Germinal center (tissue), 1 donor: ENCODE data around the gene UBE2I.
A peak's percentile ranks its signal among the peaks of the same experiment; 100 is the strongest.
"Not testable (repeated sequence)": the region's sequence is repeated elsewhere in the genome, so short reads cannot be mapped to it uniquely, and the experiment has no call there.

Experiments used
- DNase-seq: peaks from one replicate; pipeline ENCODE4 v3.0.0; 2012; ENCODE audit warnings: mixed read lengths, low spot score

Gene UBE2I

DNA sequence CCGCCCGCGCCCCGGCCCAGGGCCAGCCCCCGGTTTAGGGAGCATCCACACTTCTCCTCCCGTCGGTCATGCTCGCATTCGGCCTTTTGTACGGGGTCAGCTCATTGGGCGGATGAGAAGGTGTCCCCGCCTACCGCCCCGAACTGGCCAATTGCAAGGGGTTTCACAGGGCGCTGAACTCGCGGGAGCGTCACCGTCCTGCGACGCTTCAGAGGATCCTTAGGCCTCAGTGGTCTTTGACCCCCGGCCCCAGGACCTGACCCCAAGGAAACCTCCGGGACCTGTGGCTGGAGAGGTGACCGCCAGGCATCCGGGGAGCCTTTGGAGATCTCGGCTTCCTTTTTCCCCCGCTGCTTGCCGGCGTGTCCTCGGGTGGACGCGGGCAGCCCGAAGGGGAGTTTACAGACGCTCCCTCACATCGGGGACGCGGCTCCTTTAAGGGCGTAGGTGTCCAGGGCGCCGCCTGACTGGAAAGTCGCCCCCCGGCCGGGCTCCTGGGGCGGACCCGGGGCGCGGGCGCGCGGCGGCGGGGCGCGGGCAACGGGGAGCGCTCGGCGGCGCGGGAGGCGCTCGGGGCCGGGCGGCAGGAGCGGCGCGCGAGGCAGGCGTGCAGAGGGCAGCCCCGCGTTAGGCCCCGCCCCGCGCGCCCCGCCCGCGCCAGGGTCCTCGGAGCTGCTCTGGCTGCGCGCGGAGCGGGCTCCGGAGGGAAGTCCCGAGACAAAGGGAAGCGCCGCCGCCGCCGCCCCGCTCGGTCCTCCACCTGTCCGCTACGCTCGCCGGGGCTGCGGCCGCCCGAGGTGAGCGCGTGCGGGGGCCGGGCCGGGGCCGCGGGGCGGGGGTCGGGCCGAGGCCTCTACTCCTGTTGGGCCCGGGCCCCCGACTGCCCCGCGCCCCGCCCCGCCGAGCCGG lies at the start of gene UBE2I:
Gene UBE2I (plus strand): TSS at position 660 of the 909 bp plus-strand sequence. CDS start 4,395 bp downstream, outside the sequence.
- peak; percentile 95 for DNase-seq

DNA sequence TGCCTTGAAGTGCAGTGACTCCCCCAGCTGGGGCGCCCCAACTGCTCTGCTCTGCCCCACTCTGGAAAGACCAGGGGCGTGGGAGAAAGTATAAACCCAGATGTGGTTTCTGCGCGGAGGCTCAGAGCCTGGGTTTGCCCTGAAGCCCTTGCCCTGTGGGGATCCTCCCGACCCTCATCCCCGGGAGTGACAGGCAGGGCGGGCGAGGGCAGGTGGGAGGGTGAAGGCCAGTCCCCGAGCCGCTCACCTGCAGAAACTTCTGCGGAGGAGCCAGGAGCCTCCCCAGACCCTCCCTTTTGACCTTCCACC lies 49.7 kb upstream of the UBE2I start:
- DNase-seq = no peak

DNA sequence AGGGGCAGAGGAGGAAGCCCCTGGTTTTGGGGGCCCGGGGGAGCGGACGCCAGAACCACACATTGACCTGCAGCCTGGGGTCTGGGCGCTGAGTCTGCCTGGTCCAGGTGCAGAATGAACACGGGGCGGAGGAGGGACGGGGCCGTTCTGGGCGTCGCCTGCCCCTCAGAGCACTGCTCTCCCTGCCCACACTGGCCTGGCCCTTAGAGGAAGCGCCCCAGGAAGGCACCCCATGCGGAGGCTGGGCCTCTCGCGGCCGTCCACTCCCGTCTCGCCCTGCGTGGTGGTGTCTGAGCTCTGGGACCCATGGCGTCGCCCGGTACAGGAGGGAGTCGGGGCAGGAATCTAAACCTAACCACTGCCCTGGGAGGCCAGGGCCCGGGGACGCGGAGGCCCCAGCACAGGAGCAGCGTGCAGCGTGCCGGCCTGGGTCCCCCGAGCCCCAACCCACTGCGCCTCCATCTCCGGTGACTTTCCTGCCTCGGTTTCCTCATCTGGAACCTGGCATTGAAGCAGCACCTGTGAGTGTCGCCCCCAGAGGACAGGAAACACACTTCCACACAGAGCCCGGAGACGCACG lies 49.2 kb upstream of the UBE2I start:
- DNase-seq = no peak

DNA sequence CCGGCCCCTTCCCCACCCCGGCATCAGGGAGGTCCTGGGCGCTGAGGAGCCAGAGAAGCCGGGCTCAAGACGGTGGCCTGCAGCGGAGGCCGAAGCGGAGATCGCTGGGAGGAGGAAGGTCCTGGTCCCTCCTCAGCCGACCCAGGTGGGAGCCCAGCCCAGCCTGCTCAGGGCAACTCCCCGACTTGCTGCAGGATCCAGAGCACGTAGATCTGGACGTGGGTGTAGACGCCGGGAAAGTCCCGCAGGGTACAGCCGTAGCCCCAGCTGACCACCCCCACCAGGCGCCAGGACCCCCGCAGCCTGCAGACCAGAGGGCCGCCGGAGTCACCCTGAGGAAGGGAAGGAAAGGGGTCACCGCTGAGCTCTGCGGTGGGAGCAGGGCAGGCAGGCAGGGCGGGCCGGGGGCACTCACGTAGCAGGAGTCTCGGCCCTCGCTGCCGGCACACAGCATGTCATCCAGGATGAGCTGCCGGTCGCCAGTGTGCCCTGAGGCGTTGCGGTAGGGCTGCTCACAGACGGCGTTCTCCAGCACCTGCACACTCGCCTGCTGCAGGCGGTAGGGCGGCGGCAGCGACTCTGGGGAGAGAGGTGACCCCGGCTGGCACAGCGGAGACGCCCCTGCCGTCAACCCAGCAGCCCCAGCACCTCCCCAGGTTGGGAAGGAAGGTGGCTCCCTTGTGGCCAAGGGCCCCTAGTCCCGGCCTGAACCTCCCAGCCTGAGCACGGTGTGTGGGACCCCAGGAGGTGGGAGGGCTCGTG lies 48.1 kb upstream of the UBE2I start:
- no peak for DNase-seq

DNA sequence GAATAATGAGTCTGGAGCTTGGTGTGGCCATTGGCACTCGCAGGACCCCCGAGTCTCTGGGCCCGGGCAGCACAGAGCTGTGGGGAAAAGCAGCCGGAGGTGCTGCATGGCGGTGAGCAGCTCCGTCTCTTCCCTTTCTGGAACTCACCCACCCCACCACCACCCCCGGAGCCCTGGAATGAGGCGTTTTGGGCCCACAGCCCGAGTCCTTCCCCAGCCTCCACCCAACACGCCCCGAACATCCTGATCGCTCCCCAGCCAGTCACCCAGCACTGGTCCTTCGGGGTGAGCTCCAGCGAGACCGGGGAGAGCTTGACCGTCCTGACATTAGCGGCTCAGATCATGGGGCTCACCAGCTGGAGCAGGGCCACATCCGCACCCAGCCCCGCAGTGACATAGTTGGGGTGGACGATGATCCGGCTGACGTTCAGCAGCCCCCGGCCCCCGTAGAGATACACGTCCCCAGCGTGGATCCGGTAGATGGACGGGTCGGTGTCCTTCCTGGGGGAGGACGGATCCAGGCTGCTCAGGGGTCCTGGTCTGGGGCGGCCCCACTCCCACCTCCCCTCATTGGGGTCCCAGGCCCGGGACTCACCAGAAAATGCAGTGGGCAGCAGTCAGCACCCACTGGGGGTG lies 47.1 kb upstream of the UBE2I start:
- DNase-seq = no peak

DNA sequence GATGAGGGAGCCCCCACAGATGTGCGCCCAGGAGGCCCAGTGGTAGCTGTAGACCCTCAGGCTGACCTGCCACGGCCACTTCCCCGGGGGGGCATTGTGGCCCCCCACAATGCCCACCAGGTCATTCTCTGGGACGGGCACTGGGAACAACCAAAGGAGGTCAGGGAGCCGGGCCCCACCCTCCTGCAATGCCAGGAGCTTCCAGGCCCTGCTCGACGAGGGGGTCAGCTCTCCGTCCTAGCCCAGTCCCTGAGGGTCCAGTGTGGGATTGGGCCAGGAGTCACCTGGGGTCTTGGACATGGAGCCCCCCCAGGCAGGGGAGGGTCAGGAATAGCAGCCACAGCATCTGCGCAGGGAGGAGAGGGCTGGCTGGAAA lies 46.6 kb upstream of the UBE2I start:
- DNase-seq = no peak

DNA sequence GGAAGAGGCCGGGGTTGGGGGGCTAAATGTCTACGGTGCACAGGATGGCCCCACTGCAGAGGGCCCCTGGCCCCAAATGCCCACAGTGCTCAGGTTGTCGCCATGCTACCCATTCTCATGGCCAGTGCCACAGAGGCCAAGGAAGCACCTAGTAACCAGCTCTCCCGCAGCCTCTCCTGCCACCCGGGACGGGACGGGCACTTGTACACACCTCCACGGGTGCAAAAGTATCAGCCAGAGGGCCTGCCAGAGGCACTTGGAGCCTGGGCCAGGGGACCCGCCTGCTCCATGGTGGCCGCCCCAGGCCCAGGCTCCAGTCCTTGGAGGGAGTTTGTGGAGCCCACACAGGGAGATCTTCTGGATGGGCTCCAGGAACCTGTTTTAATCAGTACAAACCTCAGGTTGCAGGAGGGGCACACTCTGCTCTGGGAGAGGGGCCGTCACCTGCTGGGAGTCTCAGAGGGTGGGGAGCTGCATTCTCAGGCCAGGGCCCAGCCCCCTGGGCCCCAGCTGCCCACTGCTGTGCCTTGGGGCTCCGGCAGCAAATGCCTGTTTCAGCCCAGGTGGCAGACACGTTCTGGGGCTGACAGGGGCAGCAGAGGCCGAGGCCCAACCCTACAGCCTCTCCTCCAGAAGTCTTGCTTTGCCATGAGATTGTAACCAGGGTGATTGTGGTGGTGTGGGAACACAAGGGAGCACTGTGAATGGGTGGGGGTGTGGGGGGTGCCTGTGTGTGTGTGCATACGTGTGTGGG lies 45.7 kb upstream of the UBE2I start:
- no peak for DNase-seq

DNA sequence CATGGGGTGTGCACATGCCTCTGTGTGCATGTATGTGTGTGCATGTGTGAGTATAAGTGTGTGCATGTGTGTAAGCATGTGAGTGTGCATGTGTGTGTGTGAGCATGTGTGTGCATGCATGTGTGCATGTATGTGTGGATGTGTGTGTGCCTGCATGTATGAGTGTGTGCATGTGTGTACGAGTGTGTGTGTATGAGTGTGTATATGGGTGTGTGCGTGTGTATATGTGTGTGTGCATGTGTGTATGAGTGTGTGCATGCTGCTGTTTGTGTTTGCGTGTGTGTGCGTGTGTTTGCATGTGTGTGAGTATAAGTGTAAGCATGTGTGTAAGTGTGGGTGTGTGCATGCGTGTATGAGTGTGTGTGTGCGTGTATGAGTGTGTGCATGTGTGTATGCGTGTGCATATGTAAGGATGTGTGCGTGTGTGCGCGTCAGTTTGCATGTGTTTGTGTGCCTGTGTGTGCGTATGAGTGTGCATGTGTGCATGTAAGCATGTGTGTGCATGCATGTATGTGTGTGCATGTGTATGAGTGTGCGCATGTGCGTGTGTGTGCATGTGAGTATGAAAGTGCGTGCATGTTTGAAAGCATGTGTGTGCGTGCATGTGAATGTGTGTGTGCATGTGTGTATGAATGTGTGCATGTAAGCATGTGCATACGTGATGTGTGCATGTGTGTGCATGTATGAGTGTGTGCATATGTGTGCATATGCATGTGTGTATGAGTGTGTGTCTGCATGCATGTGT lies 44.9 kb upstream of the UBE2I start:
- DNase-seq = no peak

DNA sequence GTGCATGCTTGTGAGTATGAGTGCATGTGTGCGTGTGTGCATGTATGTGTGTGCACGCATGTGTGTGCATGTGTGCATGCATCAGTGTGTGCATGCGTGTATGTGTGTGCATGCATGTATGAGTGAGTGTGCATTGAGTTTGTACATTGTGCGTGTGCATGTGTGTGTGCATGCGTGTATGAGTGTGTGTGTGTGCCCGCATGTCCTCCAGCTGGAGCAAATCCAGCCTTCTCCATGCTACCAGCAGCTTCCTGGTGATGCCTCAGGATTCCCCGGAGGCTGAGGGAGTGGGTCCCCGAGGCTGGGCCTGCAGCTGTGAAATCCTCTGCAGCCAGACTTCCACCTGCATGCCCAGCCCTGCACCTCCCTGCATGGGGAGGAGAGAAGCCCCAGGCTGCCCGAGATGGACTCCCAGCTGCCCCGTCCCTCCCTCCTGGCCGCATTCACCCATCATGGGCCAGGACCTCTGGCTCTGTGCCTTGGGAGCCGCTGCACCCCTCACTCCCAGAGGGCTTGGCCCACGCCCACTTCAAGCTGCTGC lies 44.3 kb upstream of the UBE2I start:
- no peak for DNase-seq

DNA sequence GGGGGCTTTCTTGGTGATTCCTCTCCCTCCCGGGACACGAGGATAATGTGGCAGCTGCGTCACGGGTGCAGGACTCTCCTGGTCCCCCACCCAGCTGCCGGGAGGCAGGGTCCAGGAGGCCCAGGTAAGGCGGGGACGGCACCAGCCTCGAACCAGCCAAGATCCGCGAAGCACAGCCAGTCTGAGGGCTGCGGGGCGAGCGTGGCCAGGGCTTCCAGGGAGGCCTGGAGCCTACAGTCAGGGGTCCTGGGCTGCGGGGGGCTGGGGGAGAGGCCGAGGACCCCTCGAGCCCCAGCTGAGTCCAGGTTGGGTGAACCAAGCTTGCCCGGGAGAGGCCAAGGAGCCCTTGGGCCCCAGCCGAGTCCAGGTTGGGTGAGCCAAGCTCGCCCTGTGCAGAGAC lies 43.6 kb upstream of the UBE2I start:
- no peak for DNase-seq

DNA sequence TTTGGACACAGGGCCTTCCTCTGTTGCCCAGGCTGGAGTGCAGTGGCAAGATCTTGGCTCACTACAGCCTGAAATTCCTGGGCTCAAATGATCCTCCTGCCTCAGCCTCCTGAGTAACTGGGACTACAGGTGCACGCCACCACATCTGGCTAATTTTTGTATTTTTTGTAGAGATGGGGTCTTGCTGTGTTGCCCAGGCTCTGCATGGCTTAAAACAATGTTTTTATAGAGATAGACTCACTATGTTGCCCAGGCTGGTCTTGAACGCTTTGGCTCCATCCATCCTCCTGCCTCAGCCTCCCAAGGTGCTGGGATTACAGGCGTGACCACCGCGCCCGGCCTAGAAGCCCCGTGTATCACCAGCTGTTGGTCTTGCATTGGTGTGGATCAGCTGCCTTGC lies 40.0 kb upstream of the UBE2I start:
- DNase-seq = not testable (repeated sequence)

DNA sequence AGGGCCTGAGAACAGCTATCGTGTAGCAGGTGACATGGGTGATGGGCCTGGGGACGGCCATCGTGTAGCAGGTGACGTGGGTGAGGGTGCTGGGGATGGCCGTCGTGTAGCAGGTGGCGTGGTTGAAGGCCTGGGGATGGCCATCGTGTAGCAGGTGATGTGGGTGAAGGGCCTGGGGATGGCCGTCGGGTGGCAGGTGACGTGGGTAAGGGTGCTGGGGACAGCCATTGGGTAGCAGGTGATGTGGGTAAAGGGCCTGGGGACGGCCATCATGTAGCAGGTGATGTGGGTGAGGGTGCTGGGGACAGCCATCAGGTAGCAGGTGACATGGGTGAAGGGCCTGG lies 38.1 kb upstream of the UBE2I start:
- DNase-seq = no peak

DNA sequence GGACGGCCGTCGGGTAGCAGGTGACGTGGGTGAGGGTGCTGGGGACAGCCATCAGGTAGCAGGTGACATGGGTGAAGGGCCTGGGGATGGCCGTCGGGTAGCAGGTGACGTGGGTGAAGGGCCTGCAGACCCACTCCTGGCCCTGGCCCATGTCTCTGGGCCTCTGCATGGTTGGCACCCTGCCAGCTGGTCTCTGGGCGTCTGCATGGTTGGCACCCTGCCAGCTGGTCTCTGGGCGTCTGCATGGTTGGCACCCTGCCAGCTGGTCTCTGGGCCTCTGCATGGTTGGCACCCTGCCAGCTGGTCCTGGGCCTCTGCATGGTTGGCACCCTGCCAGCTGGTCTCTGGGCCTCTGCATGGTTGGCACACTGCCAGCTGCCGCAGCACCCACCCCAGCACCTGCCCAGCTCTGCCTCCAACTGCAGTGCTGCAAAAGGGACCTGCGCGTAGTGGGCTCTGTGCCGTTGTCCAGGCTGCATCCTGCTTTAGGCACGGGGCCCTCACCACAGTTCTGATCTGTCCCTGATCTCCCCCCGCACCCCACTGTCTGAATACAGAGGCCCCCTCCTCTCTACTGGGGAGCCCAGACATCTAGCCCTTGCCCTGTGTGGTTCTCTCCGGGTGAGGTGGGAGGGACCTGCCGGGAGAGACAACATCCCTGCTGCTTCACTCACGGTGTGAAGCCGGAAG lies 37.6 kb upstream of the UBE2I start:
- DNase-seq = not testable (repeated sequence)

DNA sequence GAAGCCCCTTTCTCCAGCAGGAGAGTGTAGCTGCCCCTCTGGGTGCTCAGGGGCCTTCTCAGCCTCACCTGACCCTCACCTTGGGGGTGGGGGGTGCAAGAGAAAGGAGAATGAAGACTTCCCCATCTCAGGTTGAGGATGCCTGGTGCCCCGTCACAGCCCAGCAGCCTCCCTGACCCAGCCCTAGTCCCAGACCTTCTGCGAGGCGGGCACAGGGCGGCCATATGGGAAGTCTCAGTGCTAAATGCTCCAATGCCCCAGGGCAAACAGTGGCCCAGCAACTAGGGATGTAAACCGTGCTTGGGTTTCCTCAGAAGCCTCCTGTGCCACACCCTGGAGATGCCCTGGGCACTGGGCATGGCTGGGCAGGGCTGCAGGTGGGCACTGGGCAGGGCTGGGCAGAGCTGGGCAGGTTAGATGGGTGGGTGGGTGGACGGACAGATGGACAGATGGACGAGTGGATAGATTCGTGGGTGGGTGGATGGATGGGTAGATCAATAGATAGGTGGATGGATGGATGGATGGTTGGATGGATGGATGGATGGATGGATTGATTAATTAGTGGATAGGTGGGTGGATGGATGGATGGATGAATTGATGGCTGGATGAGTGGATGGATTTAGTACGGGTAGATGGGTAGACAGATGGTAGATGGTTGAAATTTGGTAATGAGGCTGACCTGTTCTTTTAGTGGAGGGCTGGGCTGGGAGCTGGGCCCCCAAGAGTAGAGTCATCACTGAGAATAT lies 36.8 kb upstream of the UBE2I start:
- DNase-seq = no peak

DNA sequence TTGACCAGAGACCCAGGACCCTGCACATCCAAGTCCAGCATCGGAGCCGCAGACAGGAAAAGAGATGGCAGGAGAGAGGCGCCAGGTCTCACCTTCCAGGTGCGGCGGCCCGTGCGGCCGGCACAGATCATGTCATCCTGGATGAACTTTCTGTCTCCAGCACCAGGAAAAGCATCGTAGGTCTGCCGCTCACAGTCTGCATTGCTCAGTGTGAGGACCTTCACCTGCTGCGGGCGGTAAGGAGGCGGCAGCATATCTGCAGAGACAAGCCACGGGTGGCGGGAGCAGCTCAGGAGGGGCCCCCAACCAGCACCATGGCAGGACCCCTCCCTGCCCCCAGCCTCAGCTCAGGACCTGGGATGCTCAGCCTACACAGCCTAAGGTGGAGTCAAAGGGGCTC lies 35.6 kb upstream of the UBE2I start:
- no peak for DNase-seq

DNA sequence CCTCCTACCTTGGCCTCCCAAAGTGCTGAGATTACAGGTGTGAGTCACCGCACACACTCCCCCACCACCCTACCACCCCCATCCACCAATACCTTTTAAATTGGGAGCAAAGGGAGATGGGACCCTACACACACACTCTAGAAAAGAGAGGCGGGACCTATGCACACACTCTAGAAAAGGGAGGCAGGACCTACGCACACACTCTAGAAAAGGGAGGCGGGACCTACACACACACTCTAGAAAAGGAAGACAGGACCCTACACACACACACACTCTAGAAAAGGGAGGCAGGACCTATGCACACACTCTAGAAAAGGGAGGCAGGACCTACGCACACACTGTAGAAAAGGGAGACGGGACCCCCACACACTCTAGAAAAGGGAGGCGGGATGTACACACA lies 34.7 kb upstream of the UBE2I start:
- no peak for DNase-seq

DNA sequence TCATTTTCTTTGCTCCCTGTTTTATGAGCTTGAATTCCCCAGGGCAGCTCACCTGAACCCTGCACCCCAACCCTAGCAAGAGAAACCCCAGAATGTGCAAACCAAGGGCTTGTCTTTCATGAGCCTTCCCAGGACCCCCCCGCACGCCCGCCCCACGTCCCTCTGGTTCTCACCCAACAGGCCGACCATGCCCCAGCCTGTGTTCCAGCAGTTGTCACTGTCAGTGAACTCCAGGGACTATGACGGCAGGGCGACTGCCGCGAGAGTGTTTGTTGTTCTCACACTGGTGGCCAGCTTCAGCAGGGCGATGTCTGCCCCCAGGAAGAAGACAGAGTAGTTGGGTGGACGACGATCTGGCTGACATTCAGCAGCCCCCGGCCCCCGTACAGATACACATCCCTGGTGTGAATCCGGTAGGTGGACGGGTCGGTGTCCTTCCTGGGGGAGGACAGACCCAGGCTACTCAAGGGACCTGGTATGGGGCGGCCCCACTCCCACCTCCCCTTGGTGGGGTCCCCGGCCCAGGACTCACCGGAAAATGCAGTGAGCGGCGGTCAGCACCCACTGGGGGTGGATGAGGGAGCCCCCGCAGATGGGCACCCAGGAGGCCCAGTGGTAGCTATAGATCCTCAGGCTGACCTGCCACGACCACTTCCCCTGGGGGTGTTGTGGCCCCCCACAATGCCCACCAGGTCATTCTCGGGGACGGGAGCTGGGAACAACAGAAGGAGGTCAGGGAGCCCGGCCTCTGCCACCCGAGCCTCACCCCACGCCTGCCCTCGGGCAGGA lies 33.5 kb upstream of the UBE2I start:
- DNase-seq = no peak

DNA sequence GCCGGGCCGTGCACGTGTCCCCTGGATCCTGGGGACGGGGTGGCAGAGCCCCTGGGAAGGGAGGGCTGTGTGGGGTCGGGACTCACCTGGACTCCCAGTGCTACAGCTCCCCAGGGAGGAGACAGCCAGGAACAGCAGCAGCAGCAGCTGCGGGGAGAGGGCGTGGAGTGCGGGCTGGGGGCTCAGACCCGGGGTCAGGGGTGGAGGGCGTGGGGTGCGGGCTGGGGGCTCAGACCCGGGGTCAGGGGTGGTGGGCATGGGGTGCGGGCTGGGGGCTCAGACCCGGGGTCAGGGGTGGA lies 32.9 kb upstream of the UBE2I start:
- no peak for DNase-seq

DNA sequence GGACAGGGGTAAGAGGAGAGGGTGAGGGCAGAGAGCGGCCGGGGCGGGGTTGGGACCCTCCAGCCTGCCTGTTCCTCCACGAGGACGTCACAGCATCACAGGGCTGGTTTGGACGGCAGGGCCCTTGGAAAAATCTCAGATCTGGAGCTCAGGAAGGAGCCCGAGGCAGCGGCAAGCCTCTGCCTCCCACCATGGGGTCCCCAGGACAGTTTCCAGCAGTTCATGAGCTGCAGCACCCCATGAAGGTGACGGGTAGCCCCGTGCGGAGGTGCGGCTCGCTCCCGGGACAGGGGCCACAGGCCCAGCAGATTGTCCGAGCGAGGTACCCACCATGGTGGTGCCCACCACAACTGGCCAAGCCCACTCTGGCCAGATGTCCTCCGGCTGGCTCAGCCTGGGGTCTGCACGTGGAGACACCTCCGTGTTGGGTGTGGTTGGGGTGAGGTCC lies 32.3 kb upstream of the UBE2I start:
- no peak for DNase-seq
